Measurements from ENCODE around the gene NR5A1.

DNA sequence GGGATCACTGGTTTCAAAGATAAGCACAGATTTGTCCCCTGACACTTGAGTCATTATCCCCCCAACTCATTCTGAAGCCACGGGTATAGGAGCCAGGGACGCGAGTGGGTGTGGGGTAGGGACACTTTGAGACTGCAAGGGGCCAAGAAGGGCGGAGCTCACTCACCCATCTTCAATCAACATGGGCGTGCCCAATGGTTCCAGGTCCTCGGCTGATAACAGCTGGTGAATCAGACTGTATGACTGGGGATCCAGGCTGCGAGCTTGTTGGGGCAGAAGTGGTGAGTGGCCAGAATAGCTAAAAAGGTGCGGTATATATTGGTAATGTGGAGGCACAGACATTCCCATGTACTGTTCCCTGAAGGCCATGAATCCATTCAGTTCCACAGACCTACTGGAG lies 30.7 kb upstream of the NR5A1 start:
- TF ChIP-seq EZH2 (IDR thresholded peaks at IDR 0.05; ENCODE audit: insufficient read depth, poor library complexity, severe bottlenecking) = no peak
- TF ChIP-seq EZH2phosphoT487 (IDR thresholded peaks at IDR 0.05; ENCODE audit: insufficient read depth, low read depth) = no peak

Data from GM23248 (cell line).